ENCODE results near the gene TACC3. TPM values are rescaled to one million over a fixed set of nuclear protein-coding genes. Genes with fewer than 3 reads are reported as not detected.
A peak's percentile ranks its signal among the peaks of the same experiment; 100 is the strongest.

TACC3 gene
- 68.3 and 74.7 TPM in 2 replicates for total RNA-seq (2014; rRNA removed; shearing (Covaris generic))

- H3K4me3 ChIP-seq = peak within 1 kb of the TSS; percentile 70
- peak within 1 kb of the TSS; percentile 61 for H3K27ac ChIP-seq
- peak; percentile 95 to 96 for DNase-seq
- peaks cover 6% of the 10 kb centered on the region; the same call in 1 of the 2 replicates for H3K4me1 ChIP-seq
- peaks cover 38% of the 10 kb centered on the region for H3K36me3 ChIP-seq
- H3K27me3 ChIP-seq = no peaks in the 10 kb centered on the region
- no peaks in the 10 kb centered on the region for H3K9me3 ChIP-seq (replicated peaks)
Measured at GRCh38 chr4:1721003-1721665, at the start of gene TACC3, which contains the start of gene TMEM129. TSS of gene TACC3 (plus strand) at chr4:1721521. CDS start at chr4:1723422, 1,901 bp downstream. TSS of gene TMEM129 (minus strand) at chr4:1721323. CDS start at chr4:1720837, 486 bp downstream.

- no peaks in the 10 kb centered on the region for H3K4me1 ChIP-seq
- H3K36me3 ChIP-seq = no peaks in the 10 kb centered on the region
- DNase-seq = no peak
- H3K9me3 ChIP-seq (replicated peaks) = no peaks in the 10 kb centered on the region
- peaks cover 3% of the 10 kb centered on the region; the same call in 1 of the 2 replicates for H3K27me3 ChIP-seq
- H3K4me3 ChIP-seq = no peak overlapping the region
- H3K27ac ChIP-seq = no peak overlapping the region
Measured at GRCh38 chr4:1673671-1674070, 47.6 kb upstream of the TACC3 start.

GRCh38 chr4:1674682-1675081, 46.6 kb upstream of the TACC3 start:
- peaks cover 3% of the 10 kb centered on the region; the same call in 1 of the 2 replicates for H3K27me3 ChIP-seq
- no peaks in the 10 kb centered on the region for H3K4me1 ChIP-seq
- no peak overlapping the region for H3K4me3 ChIP-seq
- no peaks in the 10 kb centered on the region for H3K36me3 ChIP-seq
- no peaks in the 10 kb centered on the region for H3K9me3 ChIP-seq (replicated peaks)
- no peak for DNase-seq
- no peak overlapping the region for H3K27ac ChIP-seq

- no peak overlapping the region for H3K27ac ChIP-seq
- no peaks in the 10 kb centered on the region for H3K9me3 ChIP-seq (replicated peaks)
- DNase-seq = no peak
- peaks cover 3% of the 10 kb centered on the region; the same call in 1 of the 2 replicates for H3K27me3 ChIP-seq
- H3K36me3 ChIP-seq = no peaks in the 10 kb centered on the region
- no peak overlapping the region for H3K4me3 ChIP-seq
- H3K4me1 ChIP-seq = no peaks in the 10 kb centered on the region
Measured at GRCh38 chr4:1675136-1675801, 46.1 kb upstream of the TACC3 start.

- no peak for DNase-seq
Measured at GRCh38 chr4:1675802-1676137, 45.6 kb upstream of the TACC3 start.

GRCh38 chr4:1676605-1677525, 44.5 kb upstream of the TACC3 start:
- DNase-seq = no peak
- Histone ChIP-seq H3K27ac (no peak overlapping the region), H3K36me3 (no peaks in the 10 kb centered on the region), H3K27me3 (peaks cover 3% of the 10 kb centered on the region; the same call in 1 of the 2 replicates), H3K9me3 (replicated peaks) (no peaks in the 10 kb centered on the region), H3K4me3 (no peak overlapping the region), H3K4me1 (no peaks in the 10 kb centered on the region)

More at GRCh38 chr4:1675802-1676137, 45.6 kb upstream of the TACC3 start:
- Histone ChIP-seq H3K36me3 (no peaks in the 10 kb centered on the region), H3K9me3 (replicated peaks) (no peaks in the 10 kb centered on the region), H3K27ac (no peak overlapping the region), H3K4me3 (no peak overlapping the region), H3K4me1 (no peaks in the 10 kb centered on the region), H3K27me3 (peaks cover 3% of the 10 kb centered on the region; the same call in 1 of the 2 replicates)

- Histone ChIP-seq H3K36me3 (no peaks in the 10 kb centered on the region), H3K4me1 (0 out of 2 replicates have a peak, but pooled peaks cover 2% of the 10 kb centered on the region), H3K27me3 (peaks cover 3% of the 10 kb centered on the region), H3K4me3 (no peak overlapping the region), H3K27ac (no peak overlapping the region), H3K9me3 (replicated peaks) (no peaks in the 10 kb centered on the region)
- no peak for DNase-seq
Measured at GRCh38 chr4:1678244-1678643, 43.1 kb upstream of the TACC3 start.

- Histone ChIP-seq H3K27me3 (no peaks in the 10 kb centered on the region; the same call in 1 of the 2 replicates), H3K4me1 (0 out of 2 replicates have a peak, but pooled peaks cover 6% of the 10 kb centered on the region), H3K9me3 (replicated peaks) (no peaks in the 10 kb centered on the region), H3K27ac (no peak overlapping the region), H3K36me3 (no peaks in the 10 kb centered on the region), H3K4me3 (no peak overlapping the region)
- DNase-seq = no peak
Measured at GRCh38 chr4:1682860-1683259, 38.5 kb upstream of the TACC3 start.

- Histone ChIP-seq H3K4me1 (0 out of 2 replicates have a peak, but pooled peaks cover 6% of the 10 kb centered on the region), H3K27ac (no peak overlapping the region)
- no peak for DNase-seq
Measured at GRCh38 chr4:1683261-1683735, 38.0 kb upstream of the TACC3 start.

GRCh38 chr4:1683736-1684505, 37.4 kb upstream of the TACC3 start, which contains the start of gene FAM53A:
TSS of gene FAM53A (minus strand) at chr4:1684313. CDS start at chr4:1668741, 15,572 bp downstream.
- Histone ChIP-seq H3K27ac (no peak within 1 kb of the TSS), H3K27me3 (no peaks in the 10 kb centered on the region; the same call in 1 of the 2 replicates)
- peak; percentile 45 to 66 for DNase-seq

More at GRCh38 chr4:1683261-1683735, 38.0 kb upstream of the TACC3 start:
- H3K9me3 ChIP-seq (replicated peaks) = no peaks in the 10 kb centered on the region
- H3K4me3 ChIP-seq = peak overlapping the region; percentile 57
- no peaks in the 10 kb centered on the region; the same call in 1 of the 2 replicates for H3K27me3 ChIP-seq
- H3K36me3 ChIP-seq = no peaks in the 10 kb centered on the region

GRCh38 chr4:1684506-1685234, 36.7 kb upstream of the TACC3 start:
- no peak for DNase-seq
- H3K27ac ChIP-seq = no peak overlapping the region

More at GRCh38 chr4:1683736-1684505, 37.4 kb upstream of the TACC3 start, which contains the start of gene FAM53A:
- H3K4me3 ChIP-seq = peak within 1 kb of the TSS; percentile 57
- H3K4me1 ChIP-seq = 0 out of 2 replicates have a peak, but pooled peaks cover 6% of the 10 kb centered on the region
- no peaks in the 10 kb centered on the region for H3K9me3 ChIP-seq (replicated peaks)
- H3K36me3 ChIP-seq = no peaks in the 10 kb centered on the region

GRCh38 chr4:1685235-1686150, 35.8 kb upstream of the TACC3 start:
- DNase-seq = peak in 1 of 2 experiments; percentile 41
- H3K4me1 ChIP-seq = 0 out of 2 replicates have a peak, but pooled peaks cover 6% of the 10 kb centered on the region
- no peak overlapping the region for H3K4me3 ChIP-seq
- H3K9me3 ChIP-seq (replicated peaks) = no peaks in the 10 kb centered on the region
- H3K27me3 ChIP-seq = no peaks in the 10 kb centered on the region; the same call in 1 of the 2 replicates
- H3K36me3 ChIP-seq = peaks cover 3% of the 10 kb centered on the region
- no peak overlapping the region for H3K27ac ChIP-seq

More at GRCh38 chr4:1684506-1685234, 36.7 kb upstream of the TACC3 start:
- H3K9me3 ChIP-seq (replicated peaks) = no peaks in the 10 kb centered on the region
- no peaks in the 10 kb centered on the region; the same call in 1 of the 2 replicates for H3K27me3 ChIP-seq
- H3K36me3 ChIP-seq = no peaks in the 10 kb centered on the region
- 0 out of 2 replicates have a peak, but pooled peaks cover 6% of the 10 kb centered on the region for H3K4me1 ChIP-seq
- no peak overlapping the region for H3K4me3 ChIP-seq
